ENCODE data around the gene ZNF219. TPM values are rescaled to one million over a fixed set of nuclear protein-coding genes. Genes with fewer than 3 reads are reported as not detected.

ZNF219 gene
- total and polyA plus RNA-seq, 9 donors: 4.8 to 60.9 (median 33.2) TPM

GRCh38 chr14:21093769-21094681 lies 4.4 kb downstream of the ZNF219 start:
- intact Hi-C loops (cut with DNase I): loop anchor here in 3 of 4 donors (2.0 to 10.0 kb wide), 4 partner anchors 23 to 409 kb away; partner anchors contain the start of genes ANG (in 1 of the 3), ARHGEF40 (in 1 of the 3) and RNASE4 (in 1 of the 3)
- Histone ChIP-seq H3K4me3 (no peak overlapping the region), H3K4me1 (ENCODE audit: insufficient read depth) (no peaks in the 10 kb centered on the region), H3K36me3 (no peaks in the 10 kb centered on the region), H3K9me3 (no peaks in the 10 kb centered on the region), H3K27ac (no peak overlapping the region), H3K27me3 (no peaks in the 10 kb centered on the region)
- TF ChIP-seq CTCF (IDR thresholded peaks at IDR 0.05) (no peak), EP300 (IDR thresholded peaks at IDR 0.05) (no peak), POLR2A (IDR thresholded peaks at IDR 0.05) (no peak)
- DNase-seq: peak in 1 of 5 donors; percentile 27
- WGBS, 3 donors: 29 to 39% (median 30%) methylated on average over 7 of the region's 7 CpGs

- H3K36me3 ChIP-seq: no peaks in the 10 kb centered on the region
- intact Hi-C loops (cut with DNase I): loop anchor here in 3 of 4 donors (2.0 to 10.0 kb wide), 4 partner anchors 22 to 408 kb away; partner anchors contain the start of genes ANG (in 1 of the 3), ARHGEF40 (in 1 of the 3) and RNASE4 (in 1 of the 3)
- H3K4me3 ChIP-seq: no peak overlapping the region
- TF ChIP-seq CTCF (IDR thresholded peaks at IDR 0.05): no peak
- TF ChIP-seq POLR2A (IDR thresholded peaks at IDR 0.05): no peak
- no peak for TF ChIP-seq EP300 (IDR thresholded peaks at IDR 0.05)
- DNase-seq: peak in 1 of 5 donors; percentile 37
- H3K4me1 ChIP-seq (ENCODE audit: insufficient read depth): no peaks in the 10 kb centered on the region
- H3K27ac ChIP-seq: no peak overlapping the region
- WGBS, 3 donors: 72 to 78% (median 78%) methylated on average over 36 of the region's 36 CpGs
- no peaks in the 10 kb centered on the region for H3K9me3 ChIP-seq
- no peaks in the 10 kb centered on the region for H3K27me3 ChIP-seq
These were observed 5.4 kb downstream of the ZNF219 start for GRCh38 chr14:21093018-21093417.

DNA sequence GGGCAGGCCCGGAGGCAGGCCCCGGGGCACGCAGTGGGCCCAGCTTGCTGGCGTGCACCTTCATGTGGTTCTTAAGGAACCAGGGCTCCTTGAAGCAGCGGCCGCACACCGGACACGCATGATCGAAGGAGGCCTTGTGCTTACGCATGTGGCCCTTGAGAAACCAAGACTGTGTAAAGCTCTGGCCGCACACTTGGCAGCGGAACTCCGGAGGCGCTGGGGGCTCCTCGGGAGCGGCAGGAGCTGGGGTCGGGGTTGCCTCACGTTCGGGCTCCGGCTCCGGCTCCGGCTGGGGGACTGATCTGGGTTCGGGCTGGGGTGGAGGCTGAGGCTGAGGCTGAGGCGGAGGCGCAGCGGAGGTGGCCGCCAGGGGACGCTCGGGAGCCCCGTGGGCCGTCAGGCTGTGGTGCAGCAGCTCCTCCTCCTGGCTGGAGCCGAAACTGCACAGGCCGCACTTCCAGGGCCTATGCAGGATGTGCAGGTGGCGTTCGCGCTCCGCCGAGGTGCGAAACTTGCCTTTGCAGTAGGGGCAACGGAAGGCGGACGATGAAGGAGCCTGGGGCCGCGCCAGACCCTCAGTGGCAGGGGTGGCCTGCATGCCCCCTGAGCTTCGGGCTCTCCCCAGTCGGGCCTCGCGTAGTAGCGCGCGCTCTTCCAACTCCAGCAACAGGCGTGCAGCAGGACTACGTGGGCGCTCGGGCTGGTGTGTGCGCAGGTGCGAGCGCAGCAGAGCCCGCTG lies 6.0 kb downstream of the ZNF219 start:
- intact Hi-C loops (cut with DNase I): loop anchor here in 3 of 4 donors (2.0 to 10.0 kb wide), 4 partner anchors 22 to 408 kb away; partner anchors contain the start of genes ANG (in 1 of the 3), ARHGEF40 (in 1 of the 3) and RNASE4 (in 1 of the 3)
- Histone ChIP-seq H3K27me3 (no peaks in the 10 kb centered on the region), H3K4me1 (ENCODE audit: insufficient read depth) (no peaks in the 10 kb centered on the region), H3K9me3 (no peaks in the 10 kb centered on the region), H3K36me3 (no peaks in the 10 kb centered on the region), H3K4me3 (no peak overlapping the region), H3K27ac (no peak overlapping the region)
- peak; percentile 73 to 92 (median 89) for DNase-seq
- WGBS, 3 donors: 39 to 50% (median 40%) methylated on average over 39 to 59 of the region's 59 CpGs
- TF ChIP-seq CTCF (IDR thresholded peaks at IDR 0.05): peak; percentile 99 to 100 (median 100)
- no peak for TF ChIP-seq EP300 (IDR thresholded peaks at IDR 0.05)
- peak; percentile 53 for TF ChIP-seq POLR2A (IDR thresholded peaks at IDR 0.05)

DNA sequence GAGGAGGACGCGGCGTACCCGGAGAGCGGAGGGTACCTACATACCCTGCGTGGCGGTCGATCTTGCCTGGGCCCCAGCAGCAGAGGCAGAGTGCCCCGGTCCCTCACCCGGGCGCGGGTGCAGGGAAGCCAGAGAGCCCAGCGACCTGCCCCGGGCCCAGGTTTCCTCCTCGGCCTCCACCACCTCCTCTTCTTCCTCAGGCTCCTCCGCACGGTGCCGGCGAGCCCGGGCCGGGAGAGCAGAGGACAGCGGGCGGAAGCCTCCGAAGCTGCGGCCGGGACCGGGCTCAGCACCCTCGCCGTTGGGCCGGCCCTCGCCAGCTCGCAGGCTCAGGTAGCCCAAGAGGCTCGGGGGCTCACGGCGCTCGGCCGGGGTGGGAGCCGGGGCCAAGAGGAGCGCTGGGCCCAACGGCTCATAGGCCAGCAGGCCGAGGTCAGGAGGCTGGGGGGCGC lies 6.6 kb downstream of the ZNF219 start:
- no peak overlapping the region for H3K4me3 ChIP-seq
- no peak overlapping the region for H3K27ac ChIP-seq
- DNase-seq: no peak
- no peak for TF ChIP-seq CTCF (IDR thresholded peaks at IDR 0.05)
- no peak for TF ChIP-seq EP300 (IDR thresholded peaks at IDR 0.05)
- no peak for TF ChIP-seq POLR2A (IDR thresholded peaks at IDR 0.05)
- no peaks in the 10 kb centered on the region for H3K4me1 ChIP-seq (ENCODE audit: insufficient read depth)
- intact Hi-C loops (cut with DNase I): loop anchor here in 3 of 4 donors (2.0 to 10.0 kb wide), 5 partner anchors 21 to 407 kb away; partner anchors contain the start of genes ANG (in 1 of the 3), ARHGEF40 (in 1 of the 3) and RNASE4 (in 1 of the 3)
- 84 to 88% (median 87%) methylated on average over 21 to 42 of the region's 42 CpGs for WGBS, 3 donors
- no peaks in the 10 kb centered on the region for H3K9me3 ChIP-seq
- H3K36me3 ChIP-seq: no peaks in the 10 kb centered on the region
- no peaks in the 10 kb centered on the region for H3K27me3 ChIP-seq

Measured in ovary (tissue), 9 donors.